Trophoblast cell (in vitro differentiated cells and primary cell): ENCODE data around the gene CASQ2.

Source experiments
- DNase-seq, 2 donors: peaks; one replicate each; pipeline ENCODE4 v3.0.0-alpha.2; 2016
- H2AFZ ChIP-seq: 2 replicates; pipeline ENCODE4 v1.6.1; 2013; ENCODE audit warnings: low read length, moderate library complexity, mild to moderate bottlenecking; ENCODE audit not compliant: insufficient read depth, poor library complexity
- H2AK5ac ChIP-seq: 2 replicates; pipeline ENCODE4 v1.6.1; 2013; ENCODE audit warnings: mild to moderate bottlenecking, low read length
- H2BK120ac ChIP-seq: 2 replicates; pipeline ENCODE4 v1.6.1; 2013; ENCODE audit warnings: low read length, mild to moderate bottlenecking, moderate library complexity; ENCODE audit not compliant: insufficient read depth, poor library complexity
- H2BK12ac ChIP-seq: 2 replicates; pipeline ENCODE4 v1.6.1; 2013; ENCODE audit warnings: mild to moderate bottlenecking, low read length, moderate library complexity
- H2BK5ac ChIP-seq: 2 replicates; pipeline ENCODE4 v1.6.1; 2013; ENCODE audit warnings: low read length, low read depth, moderate library complexity, mild to moderate bottlenecking; ENCODE audit not compliant: poor library complexity
- H3K14ac ChIP-seq: 2 replicates; pipeline ENCODE4 v1.6.1; 2013; ENCODE audit warnings: mild to moderate bottlenecking, low read length
- H3K18ac ChIP-seq: 2 replicates; pipeline ENCODE4 v1.6.1; 2013; ENCODE audit warnings: mild to moderate bottlenecking, low read length
- H3K23ac ChIP-seq: 2 replicates; pipeline ENCODE4 v1.6.1; 2013; ENCODE audit warnings: low read length
- H3K27ac ChIP-seq: 2 replicates; pipeline ENCODE4 v1.5.1; 2013; ENCODE audit warnings: low read depth, mild to moderate bottlenecking, inconsistent platforms, low read length, moderate library complexity
- H3K27me3 ChIP-seq: 2 replicates; pipeline ENCODE4 v1.6.1; 2013; ENCODE audit warnings: inconsistent platforms, mild to moderate bottlenecking, low read length, moderate library complexity; ENCODE audit not compliant: insufficient read depth
- H3K36me3 ChIP-seq, 2 experiments: 1 replicate in 1 of 2; 2 replicates in 1 of 2; pipeline ENCODE4 v1.6.1; 2013; ENCODE audit warnings: low read length in 2 of 2, mild to moderate bottlenecking in 2 of 2, moderate library complexity in 1 of 2; ENCODE audit not compliant: insufficient read depth in 2 of 2, control insufficient read depth in 1 of 2
- H3K4ac ChIP-seq: 2 replicates; pipeline ENCODE4 v1.6.1; 2013; ENCODE audit warnings: low read depth, mild to moderate bottlenecking, low read length, moderate library complexity
- H3K4me1 ChIP-seq, 2 experiments: 1 replicate in 1 of 2; 2 replicates in 1 of 2; pipeline ENCODE4 v1.6.1; 2013; ENCODE audit warnings: low read length in 2 of 2, mild to moderate bottlenecking in 2 of 2, moderate library complexity in 1 of 2; ENCODE audit not compliant: insufficient read depth in 2 of 2, control insufficient read depth in 1 of 2
- H3K4me2 ChIP-seq: 2 replicates; pipeline ENCODE4 v1.6.1; 2013; ENCODE audit warnings: inconsistent platforms, mild to moderate bottlenecking, low read length, moderate library complexity
- H3K4me3 ChIP-seq: 2 replicates; pipeline ENCODE4 v1.5.1; 2013; ENCODE audit warnings: mild to moderate bottlenecking, low read depth, low read length, inconsistent platforms
- H3K79me1 ChIP-seq: one replicate; pipeline ENCODE4 v1.6.1; 2013; ENCODE audit warnings: low read length
- H3K79me2 ChIP-seq: 2 replicates; pipeline ENCODE4 v1.6.1; 2013; ENCODE audit warnings: low read length, mild to moderate bottlenecking; ENCODE audit not compliant: control insufficient read depth, insufficient read depth, poor library complexity
- H3K9ac ChIP-seq: 2 replicates; pipeline ENCODE4 v1.6.1; 2013; ENCODE audit warnings: mild to moderate bottlenecking, low read length
- H3K9me3 ChIP-seq: 2 replicates; pipeline ENCODE4 v1.6.1; 2013; ENCODE audit warnings: low read depth, mild to moderate bottlenecking, control low read depth, inconsistent platforms, low read length; ENCODE audit not compliant: insufficient read depth
- H4K12ac ChIP-seq: 2 replicates; pipeline ENCODE4 v1.6.1; 2013; ENCODE audit warnings: low read depth, mild to moderate bottlenecking, low read length, moderate library complexity
- H4K8ac ChIP-seq: 2 replicates; pipeline ENCODE4 v1.6.1; 2013; ENCODE audit warnings: low read depth, mild to moderate bottlenecking, low read length, moderate library complexity
- H4K91ac ChIP-seq: one replicate; pipeline ENCODE4 v1.6.1; 2013; ENCODE audit warnings: low read depth, mild to moderate bottlenecking, low read length, moderate library complexity
- WGBS: extraction: QIAGEN DNeasy Blood & Tissue Kit; methylation state at CpG from one replicate; pipeline ENCODE4 v1.1.7; 2013; ENCODE audit warnings: missing lambda C conversion rate; ENCODE audit not compliant: insufficient read length, insufficient coverage; ENCODE audit errors: extremely low coverage; 5-methylcytosine and 5-hydroxymethylcytosine counted together

Gene CASQ2

DNA sequence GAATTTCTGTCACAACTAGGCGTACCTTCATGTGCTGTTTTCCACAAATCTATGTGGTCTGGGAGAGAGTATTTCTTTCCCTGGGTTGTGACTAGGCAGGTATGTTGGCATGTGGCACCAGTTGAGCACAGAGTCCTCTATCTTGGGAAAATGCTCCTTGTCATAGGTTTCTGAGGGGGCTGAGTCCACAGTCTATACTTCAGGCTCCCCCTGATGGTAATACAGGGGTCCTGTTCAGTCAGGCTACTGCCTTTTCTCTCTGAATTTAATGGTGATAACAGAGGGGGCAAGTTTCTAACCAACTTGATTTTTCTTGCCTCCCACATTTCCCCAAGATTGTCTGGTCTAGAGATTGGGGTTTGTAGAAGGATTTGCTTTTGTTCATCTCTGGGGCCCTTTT lies 90.9 kb downstream of the CASQ2 start:
- no peak overlapping the region for H3K18ac ChIP-seq
- H3K9me3 ChIP-seq, result no peaks in the 10 kb centered on the region
- H3K9ac ChIP-seq, result no peak overlapping the region
- H3K14ac ChIP-seq, result no peak overlapping the region
- no peaks in the 10 kb centered on the region for H3K27me3 ChIP-seq
- no peak overlapping the region for H3K4ac ChIP-seq
- H3K4me1 ChIP-seq, result peaks cover 23 to 29% of the 10 kb centered on the region in 2 experiments
- H3K4me2 ChIP-seq, result no peak overlapping the region
- no peak overlapping the region for H3K4me3 ChIP-seq
- H3K79me1 ChIP-seq, result peaks cover 3% of the 10 kb centered on the region
- H2AFZ ChIP-seq, result no peak overlapping the region
- no peak overlapping the region for H2AK5ac ChIP-seq
- no peak overlapping the region for H3K23ac ChIP-seq
- H3K27ac ChIP-seq, result no peak overlapping the region
- peaks cover 5 to 7% of the 10 kb centered on the region in 2 experiments for H3K36me3 ChIP-seq
- H2BK12ac ChIP-seq, result peak overlapping the region; percentile 5
- no peak overlapping the region for H4K8ac ChIP-seq
- peak overlapping the region; percentile 8 for H2BK120ac ChIP-seq
- H2BK5ac ChIP-seq, result no peak overlapping the region
- no peaks in the 10 kb centered on the region for H3K79me2 ChIP-seq
- H4K12ac ChIP-seq, result no peak overlapping the region
- no peak overlapping the region for H4K91ac ChIP-seq
- DNase-seq, result no peak
- no CpG with 5 or more reads among the region's 1 CpG for WGBS

DNA sequence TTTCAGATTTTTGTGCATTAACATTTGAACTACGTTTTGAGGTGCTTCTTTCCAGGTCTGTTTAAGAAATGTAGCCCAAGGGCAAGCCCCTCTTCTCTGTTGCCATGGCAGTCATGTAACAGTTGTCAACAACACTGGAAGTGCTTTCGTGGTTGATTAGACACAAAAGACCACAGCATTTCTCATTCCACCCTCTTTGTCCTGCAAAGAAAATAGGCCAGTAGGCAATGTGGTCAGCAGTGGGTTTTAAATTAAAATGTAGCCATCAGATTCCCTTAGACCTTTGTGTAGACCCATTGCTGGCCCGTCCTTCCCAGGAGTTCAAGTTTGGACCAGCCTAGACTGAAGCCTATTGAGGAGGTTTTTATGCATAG lies 91.3 kb downstream of the CASQ2 start:
- peaks cover 5 to 7% of the 10 kb centered on the region in 2 experiments for H3K36me3 ChIP-seq
- H2AFZ ChIP-seq, result no peak overlapping the region
- H3K4me3 ChIP-seq, result no peak overlapping the region
- H4K91ac ChIP-seq, result no peak overlapping the region
- no peaks in the 10 kb centered on the region for H3K27me3 ChIP-seq
- H4K12ac ChIP-seq, result no peak overlapping the region
- H3K14ac ChIP-seq, result no peak overlapping the region
- H3K9ac ChIP-seq, result no peak overlapping the region
- H2AK5ac ChIP-seq, result no peak overlapping the region
- no peak overlapping the region for H2BK5ac ChIP-seq
- no peak overlapping the region for H3K18ac ChIP-seq
- no peak overlapping the region for H3K4me2 ChIP-seq
- peaks cover 3% of the 10 kb centered on the region for H3K79me1 ChIP-seq
- no peak for DNase-seq
- no CpG with 5 or more reads among the region's 3 CpGs for WGBS
- no peak overlapping the region for H4K8ac ChIP-seq
- H3K4ac ChIP-seq, result no peak overlapping the region
- H2BK120ac ChIP-seq, result peak overlapping the region; percentile 8
- no peaks in the 10 kb centered on the region for H3K79me2 ChIP-seq
- H3K4me1 ChIP-seq, result peaks cover 23 to 29% of the 10 kb centered on the region in 2 experiments
- no peak overlapping the region for H2BK12ac ChIP-seq
- no peak overlapping the region for H3K23ac ChIP-seq
- H3K9me3 ChIP-seq, result no peaks in the 10 kb centered on the region
- no peak overlapping the region for H3K27ac ChIP-seq

DNA sequence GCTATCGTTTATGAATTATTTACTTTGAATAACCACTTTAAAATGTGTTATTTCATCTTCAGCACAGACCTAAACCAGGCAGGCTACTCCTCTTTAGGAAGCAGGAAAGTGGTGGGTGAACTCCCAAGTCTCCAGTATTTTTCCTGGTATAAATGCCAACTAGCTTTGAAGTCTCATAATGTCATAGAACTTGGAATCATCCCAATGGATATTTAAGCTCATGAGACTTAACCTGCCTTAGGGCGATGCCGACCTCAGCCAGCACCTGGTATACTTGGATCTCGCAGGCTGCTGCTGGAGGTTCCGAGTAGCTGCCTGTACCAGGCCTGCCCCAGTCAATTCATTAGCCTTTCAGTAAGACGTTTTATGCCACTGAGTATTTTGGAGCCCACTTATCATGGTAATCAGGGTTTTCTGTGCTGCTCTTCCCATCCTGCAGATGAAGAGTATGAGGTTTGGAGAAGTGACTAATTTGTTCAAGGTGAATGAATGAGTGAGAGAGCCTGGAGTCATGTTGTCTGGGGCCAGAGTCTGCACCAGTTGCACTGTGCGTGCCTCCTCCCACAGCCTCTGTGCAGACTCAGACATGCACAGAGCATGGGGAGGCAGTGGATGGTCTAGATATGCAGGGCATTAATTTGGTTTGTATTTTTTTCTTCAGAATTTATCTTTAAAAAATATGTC lies 91.9 kb downstream of the CASQ2 start:
- Histone ChIP-seq H3K4me2 (no peak overlapping the region), H3K79me1 (peaks cover 3% of the 10 kb centered on the region), H4K12ac (no peak overlapping the region), H3K9me3 (no peaks in the 10 kb centered on the region), H3K79me2 (peaks cover 1% of the 10 kb centered on the region), H3K14ac (no peak overlapping the region), H2BK120ac (no peak overlapping the region), H2AK5ac (no peak overlapping the region), H3K4me1 (peaks cover 26 to 30% of the 10 kb centered on the region in 2 experiments), H3K36me3 (peaks cover 6 to 8% of the 10 kb centered on the region in 2 experiments), H3K9ac (no peak overlapping the region), H3K27me3 (no peaks in the 10 kb centered on the region), H3K27ac (peak overlapping the region; percentile 4), H3K4me3 (no peak overlapping the region), H2AFZ (no peak overlapping the region), H2BK5ac (no peak overlapping the region), H2BK12ac (no peak overlapping the region), H3K18ac (no peak overlapping the region), H3K23ac (no peak overlapping the region), H3K4ac (no peak overlapping the region), H4K8ac (no peak overlapping the region), H4K91ac (no peak overlapping the region)
- DNase-seq, result no peak
- no CpG with 5 or more reads among the region's 7 CpGs for WGBS

DNA sequence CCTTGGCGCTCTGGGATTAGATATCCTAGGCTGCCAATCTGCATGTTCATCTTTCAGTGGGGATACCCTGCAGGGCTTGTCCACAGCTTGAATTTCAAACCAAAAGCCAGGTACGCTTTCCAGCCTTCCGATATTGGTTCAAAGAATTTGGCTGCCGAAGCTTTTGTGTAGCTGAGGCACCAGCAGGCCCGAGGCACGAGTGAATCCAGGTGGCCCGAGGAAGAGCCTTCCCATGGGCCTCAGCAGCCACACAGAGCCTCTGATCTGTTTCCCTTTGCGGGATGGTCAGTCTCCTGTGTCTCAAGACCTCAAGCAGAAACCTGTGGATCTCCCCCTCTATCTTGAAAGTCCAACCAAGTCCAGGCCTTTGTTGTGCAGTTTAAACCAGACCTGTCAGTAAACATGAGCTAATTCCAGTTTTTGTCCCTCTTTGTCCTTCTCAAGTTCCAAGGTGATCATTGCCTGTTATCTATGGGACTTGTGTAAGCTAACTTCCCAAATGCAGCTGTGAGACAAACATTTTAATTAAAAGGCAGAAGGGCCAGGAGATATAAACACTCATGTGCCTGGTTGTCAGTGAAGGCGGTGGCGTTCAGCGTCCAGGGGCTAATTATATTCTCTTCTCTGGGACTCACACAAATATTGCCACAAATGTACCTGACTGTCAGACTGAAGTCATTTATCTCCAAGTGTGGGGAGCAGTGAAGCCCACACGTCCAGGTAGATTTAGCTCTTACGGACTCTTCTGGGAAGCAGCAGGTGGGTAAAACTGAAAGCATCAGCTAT lies 96.1 kb downstream of the CASQ2 start:
- H4K91ac ChIP-seq, result no peak overlapping the region
- no peak overlapping the region for H2BK12ac ChIP-seq
- no peak overlapping the region for H2BK120ac ChIP-seq
- H3K18ac ChIP-seq, result peak overlapping the region; percentile 28
- H3K9ac ChIP-seq, result no peak overlapping the region
- H3K4ac ChIP-seq, result no peak overlapping the region
- H3K23ac ChIP-seq, result no peak overlapping the region
- H4K12ac ChIP-seq, result no peak overlapping the region
- H3K27me3 ChIP-seq, result no peaks in the 10 kb centered on the region
- peak overlapping the region; percentile 25 for H2BK5ac ChIP-seq
- H3K14ac ChIP-seq, result no peak overlapping the region
- H4K8ac ChIP-seq, result no peak overlapping the region
- peaks cover 3 to 9% of the 10 kb centered on the region in 2 experiments for H3K36me3 ChIP-seq
- peaks cover 16 to 24% of the 10 kb centered on the region in 2 experiments for H3K4me1 ChIP-seq
- no CpG with 5 or more reads among the region's 13 CpGs for WGBS
- H2AK5ac ChIP-seq, result no peak overlapping the region
- H3K27ac ChIP-seq, result no peak overlapping the region
- H2AFZ ChIP-seq, result no peak overlapping the region
- peaks cover 2% of the 10 kb centered on the region for H3K79me2 ChIP-seq
- no peak for DNase-seq
- no peaks in the 10 kb centered on the region for H3K9me3 ChIP-seq
- H3K4me3 ChIP-seq, result no peak overlapping the region
- H3K79me1 ChIP-seq, result peaks cover 12% of the 10 kb centered on the region
- H3K4me2 ChIP-seq, result no peak overlapping the region
